Upper lobe of left lung (tissue), 4 donors: Measurements from ENCODE around the gene ERGIC3.

ENCODE experiments used
- POLR2AphosphoS5 ChIP-seq, 2 donors: sonication (generic); formaldehyde crosslinking; IDR thresholded peaks; one replicate each; pipeline ENCODE4 v1.5.1; 2017; ENCODE audit warnings: antibody characterized with exemption in 2 of 2
- TF ChIP-seq, protein P1 (sequence below), 6 experiments: fragments of 450-650 bp in 4 of 6; fragments of 200-600 bp in 2 of 6; sonication (generic) in 2 of 6; IDR thresholded peaks; one replicate each; pipeline ENCODE4 v1.5.1; 2016 to 2019; ENCODE audit warnings: antibody characterized with exemption in 6 of 6

GRCh38 chr20:35575958-35576357 is 34.1 kb downstream of the ERGIC3 start:
- TF ChIP-seq POLR2AphosphoS5 (IDR thresholded peaks at IDR 0.05) = no peak
- TF ChIP-seq, protein P1, sequence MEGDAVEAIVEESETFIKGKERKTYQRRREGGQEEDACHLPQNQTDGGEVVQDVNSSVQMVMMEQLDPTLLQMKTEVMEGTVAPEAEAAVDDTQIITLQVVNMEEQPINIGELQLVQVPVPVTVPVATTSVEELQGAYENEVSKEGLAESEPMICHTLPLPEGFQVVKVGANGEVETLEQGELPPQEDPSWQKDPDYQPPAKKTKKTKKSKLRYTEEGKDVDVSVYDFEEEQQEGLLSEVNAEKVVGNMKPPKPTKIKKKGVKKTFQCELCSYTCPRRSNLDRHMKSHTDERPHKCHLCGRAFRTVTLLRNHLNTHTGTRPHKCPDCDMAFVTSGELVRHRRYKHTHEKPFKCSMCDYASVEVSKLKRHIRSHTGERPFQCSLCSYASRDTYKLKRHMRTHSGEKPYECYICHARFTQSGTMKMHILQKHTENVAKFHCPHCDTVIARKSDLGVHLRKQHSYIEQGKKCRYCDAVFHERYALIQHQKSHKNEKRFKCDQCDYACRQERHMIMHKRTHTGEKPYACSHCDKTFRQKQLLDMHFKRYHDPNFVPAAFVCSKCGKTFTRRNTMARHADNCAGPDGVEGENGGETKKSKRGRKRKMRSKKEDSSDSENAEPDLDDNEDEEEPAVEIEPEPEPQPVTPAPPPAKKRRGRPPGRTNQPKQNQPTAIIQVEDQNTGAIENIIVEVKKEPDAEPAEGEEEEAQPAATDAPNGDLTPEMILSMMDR (IDR thresholded peaks at IDR 0.05) = no peak
